Body of pancreas (tissue), 4 donors: ENCODE results near the gene BTAF1.

Source experiments
- CTCF ChIP-seq, 7 experiments: fragments of 450-650 bp in 4 of 7; fragments of 200-600 bp in 3 of 7; sonication (generic) in 3 of 7; IDR thresholded peaks; one replicate each; pipeline ENCODE4 v1.5.1; 2016 to 2019; ENCODE audit warnings: antibody characterized with exemption in 7 of 7
- POLR2A ChIP-seq, 3 donors: fragments of 450-650 bp; IDR thresholded peaks; one replicate each; pipeline ENCODE4 v1.6.1; 2016; ENCODE audit warnings: antibody characterized with exemption in 3 of 3, mild to moderate bottlenecking in 2 of 3

- TF ChIP-seq CTCF (IDR thresholded peaks at IDR 0.05) (no peak), POLR2A (IDR thresholded peaks at IDR 0.05) (no peak)
Measured at GRCh38 chr10:92014620-92015019, 91.0 kb downstream of the BTAF1 start.
